ENCODE data around the gene IGSF8. TPM values are rescaled to one million over a fixed set of nuclear protein-coding genes. Genes with fewer than 3 reads are reported as not detected.

Gene IGSF8
- total RNA-seq, 1 experiment from 2014 or later = 101 TPM

Other genes starting within 250 kb of the IGSF8 start
- gene VSIG8, start 236.0 kb downstream of the IGSF8 start, total RNA-seq (2021) = not detected in 3 replicates
- gene CFAP45, start 198.5 kb downstream of the IGSF8 start, total RNA-seq (2021) = 0.27 to 0.48 TPM (median 0.48 TPM) in 3 replicates
- 66.9 to 75.3 TPM (median 73.3 TPM) in 3 replicates for gene TAGLN2, start 173.1 kb downstream of the IGSF8 start, total RNA-seq (2021)
- 16.4 to 19.4 TPM (median 18.8 TPM) in 3 replicates for gene IGSF9, start 153.0 kb downstream of the IGSF8 start, total RNA-seq (2021)
- not detected in 3 replicates for gene SLAMF9, start 144.4 kb downstream of the IGSF8 start, total RNA-seq (2021)
- gene PIGM, start 66.6 kb downstream of the IGSF8 start, total RNA-seq (2021) = 4.4 to 5.2 TPM (median 4.4 TPM) in 3 replicates
- 1.4 to 1.6 TPM (median 1.4 TPM) in 3 replicates for gene KCNJ10, start 28.5 kb downstream of the IGSF8 start, total RNA-seq (2021)
- gene KCNJ9, start 17.1 kb downstream of the IGSF8 start, total RNA-seq (2021) = 0.09 to 0.14 TPM in 2 of 3 replicates, not detected in the other
- 22.8 to 25.6 TPM (median 23.2 TPM) in 3 replicates for gene ATP1A2, start 17.1 kb upstream of the IGSF8 start, total RNA-seq (2021)
- 0.37 to 0.78 TPM (median 0.55 TPM) in 3 replicates for gene ATP1A4, start 53.0 kb upstream of the IGSF8 start, total RNA-seq (2021)
- gene CASQ1, start 92.0 kb upstream of the IGSF8 start, total RNA-seq (2021) = 0.46 to 0.50 TPM (median 0.48 TPM) in 3 replicates
- gene PEA15, start 106.8 kb upstream of the IGSF8 start, total RNA-seq (2021) = 43.6 to 56.3 TPM (median 46.9 TPM) in 3 replicates
- gene DCAF8, start 163.9 kb upstream of the IGSF8 start, total RNA-seq (2021) = 121 to 143 TPM (median 128 TPM) in 3 replicates
- 80.6 to 85.5 TPM (median 85.2 TPM) in 3 replicates for gene PEX19, start 186.5 kb upstream of the IGSF8 start, total RNA-seq (2021)
- 115 to 126 TPM (median 119 TPM) in 3 replicates for gene COPA, start 244.6 kb upstream of the IGSF8 start, total RNA-seq (2021)
- 58.2 to 72.7 TPM (median 71.9 TPM) in 3 replicates for gene NCSTN, start 244.8 kb upstream of the IGSF8 start, total RNA-seq (2021)

Measured in WTC11 (cell line).